ENCODE measurements around the gene TKTL1.
"Not testable (repeated sequence)": the region's sequence is repeated elsewhere in the genome, so short reads cannot be mapped to it uniquely, and the experiment has no call there.

TKTL1 gene, protein sequence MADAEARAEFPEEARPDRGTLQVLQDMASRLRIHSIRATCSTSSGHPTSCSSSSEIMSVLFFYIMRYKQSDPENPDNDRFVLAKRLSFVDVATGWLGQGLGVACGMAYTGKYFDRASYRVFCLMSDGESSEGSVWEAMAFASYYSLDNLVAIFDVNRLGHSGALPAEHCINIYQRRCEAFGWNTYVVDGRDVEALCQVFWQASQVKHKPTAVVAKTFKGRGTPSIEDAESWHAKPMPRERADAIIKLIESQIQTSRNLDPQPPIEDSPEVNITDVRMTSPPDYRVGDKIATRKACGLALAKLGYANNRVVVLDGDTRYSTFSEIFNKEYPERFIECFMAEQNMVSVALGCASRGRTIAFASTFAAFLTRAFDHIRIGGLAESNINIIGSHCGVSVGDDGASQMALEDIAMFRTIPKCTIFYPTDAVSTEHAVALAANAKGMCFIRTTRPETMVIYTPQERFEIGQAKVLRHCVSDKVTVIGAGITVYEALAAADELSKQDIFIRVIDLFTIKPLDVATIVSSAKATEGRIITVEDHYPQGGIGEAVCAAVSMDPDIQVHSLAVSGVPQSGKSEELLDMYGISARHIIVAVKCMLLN

DNA sequence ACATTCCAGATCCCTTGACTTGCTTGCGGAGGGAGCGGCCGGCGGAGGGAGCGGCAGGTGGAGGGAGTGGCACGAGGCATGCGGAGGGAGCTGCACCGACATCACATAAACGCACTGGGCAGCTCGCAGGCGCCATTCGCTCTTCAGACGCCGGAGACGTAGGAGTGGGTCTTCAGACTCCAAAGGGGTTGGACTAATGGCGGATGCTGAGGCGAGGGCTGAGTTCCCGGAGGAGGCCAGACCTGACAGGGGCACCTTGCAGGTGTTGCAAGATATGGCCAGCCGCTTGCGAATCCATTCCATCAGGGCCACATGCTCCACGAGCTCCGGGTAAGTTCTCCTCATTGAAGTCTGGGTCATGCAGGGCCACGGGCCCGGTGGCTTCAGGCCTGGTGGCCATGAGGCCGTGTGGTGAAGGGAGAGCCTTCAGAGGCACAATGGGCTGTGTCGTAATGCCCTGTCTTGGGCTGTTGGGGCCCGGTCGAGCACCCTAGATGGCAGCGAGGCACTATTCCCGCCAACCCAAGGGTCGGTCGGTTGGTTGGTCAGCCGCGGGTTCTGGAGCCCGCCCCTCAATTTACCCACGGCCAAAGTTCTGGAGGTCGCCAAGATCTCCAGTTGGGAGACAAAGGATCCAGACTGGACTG lies at the start of gene TKTL1:
TSS of gene TKTL1 (plus strand) at position 132 of the 647 bp plus-strand sequence. CDS start at position 197, 65 bp downstream.
- DNase-seq (ENCODE audit: low read depth) = no peak

GRCh38 chrX:154247377-154248045 lies 48.1 kb upstream of the TKTL1 start:
- not testable (repeated sequence) for DNase-seq (ENCODE audit: low read depth)

- DNase-seq (ENCODE audit: low read depth) = not testable (repeated sequence)
Observed at GRCh38 chrX:154248076-154248475, 47.5 kb upstream of the TKTL1 start.

DNA sequence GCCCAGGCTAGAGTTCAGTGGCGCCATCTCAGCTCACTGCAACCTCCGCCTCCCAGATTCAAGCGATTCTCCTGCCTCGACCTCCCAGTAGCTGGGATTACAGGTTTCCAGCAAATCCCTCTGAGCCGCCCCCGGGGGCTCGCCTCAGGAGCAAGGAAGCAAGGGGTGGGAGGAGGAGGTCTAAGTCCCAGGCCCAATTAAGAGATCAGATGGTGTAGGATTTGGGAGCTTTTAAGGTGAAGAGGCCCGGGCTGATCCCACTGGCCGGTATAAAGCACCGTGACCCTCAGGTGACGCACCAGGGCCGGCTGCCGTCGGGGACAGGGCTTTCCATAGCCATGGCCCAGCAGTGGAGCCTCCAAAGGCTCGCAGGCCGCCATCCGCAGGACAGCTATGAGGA lies 38.3 kb upstream of the TKTL1 start, which contains the start of gene OPN1MW3:
TSS of gene OPN1MW3 (plus strand) at position 301 of the 400 bp plus-strand sequence. CDS start at position 339, 38 bp downstream.
- not testable (repeated sequence) for DNase-seq (ENCODE audit: low read depth)

DNA sequence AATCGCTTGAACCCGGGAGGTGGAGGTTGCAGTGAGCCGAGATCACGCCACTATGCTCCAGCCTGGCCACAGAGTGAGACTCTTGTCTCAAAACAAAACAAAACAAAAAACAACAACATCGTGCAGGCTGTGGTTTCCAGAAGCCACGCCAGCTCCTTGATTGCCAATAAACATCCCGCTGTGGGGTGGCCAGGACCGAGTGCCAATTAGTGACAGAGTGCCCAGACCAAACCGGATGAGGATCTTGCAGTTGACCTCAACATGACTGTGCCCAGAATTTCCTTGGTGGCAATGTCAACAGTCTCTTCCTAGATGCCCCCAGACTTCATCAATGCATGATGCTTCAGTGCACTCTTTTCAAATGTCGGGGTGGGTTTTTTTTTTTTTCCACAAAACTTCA lies 36.9 kb upstream of the TKTL1 start:
- DNase-seq (ENCODE audit: low read depth) = not testable (repeated sequence)

GRCh38 chrX:154263072-154263471 lies 32.5 kb upstream of the TKTL1 start:
- not testable (repeated sequence) for DNase-seq (ENCODE audit: low read depth)

DNA sequence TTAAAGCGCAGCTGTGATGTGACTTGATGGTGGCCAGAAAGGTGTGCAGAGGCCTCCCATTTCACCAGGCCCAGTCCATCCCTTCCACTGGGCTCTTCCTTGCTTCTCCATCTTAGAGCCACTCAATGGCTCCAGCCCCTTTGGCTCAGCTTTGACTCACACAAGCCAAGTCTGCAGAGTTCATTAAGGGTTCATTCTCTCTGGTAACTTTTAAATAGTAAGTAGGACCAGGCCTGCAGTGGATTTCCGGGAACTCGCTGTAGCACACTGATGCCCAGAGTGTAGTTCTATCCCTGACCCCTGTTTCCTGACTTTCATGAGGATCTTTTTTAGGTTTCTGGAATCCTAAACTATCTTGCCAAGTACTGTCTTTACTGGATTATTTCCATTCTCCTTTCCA lies 26.4 kb upstream of the TKTL1 start:
- DNase-seq (ENCODE audit: low read depth) = not testable (repeated sequence)

DNA sequence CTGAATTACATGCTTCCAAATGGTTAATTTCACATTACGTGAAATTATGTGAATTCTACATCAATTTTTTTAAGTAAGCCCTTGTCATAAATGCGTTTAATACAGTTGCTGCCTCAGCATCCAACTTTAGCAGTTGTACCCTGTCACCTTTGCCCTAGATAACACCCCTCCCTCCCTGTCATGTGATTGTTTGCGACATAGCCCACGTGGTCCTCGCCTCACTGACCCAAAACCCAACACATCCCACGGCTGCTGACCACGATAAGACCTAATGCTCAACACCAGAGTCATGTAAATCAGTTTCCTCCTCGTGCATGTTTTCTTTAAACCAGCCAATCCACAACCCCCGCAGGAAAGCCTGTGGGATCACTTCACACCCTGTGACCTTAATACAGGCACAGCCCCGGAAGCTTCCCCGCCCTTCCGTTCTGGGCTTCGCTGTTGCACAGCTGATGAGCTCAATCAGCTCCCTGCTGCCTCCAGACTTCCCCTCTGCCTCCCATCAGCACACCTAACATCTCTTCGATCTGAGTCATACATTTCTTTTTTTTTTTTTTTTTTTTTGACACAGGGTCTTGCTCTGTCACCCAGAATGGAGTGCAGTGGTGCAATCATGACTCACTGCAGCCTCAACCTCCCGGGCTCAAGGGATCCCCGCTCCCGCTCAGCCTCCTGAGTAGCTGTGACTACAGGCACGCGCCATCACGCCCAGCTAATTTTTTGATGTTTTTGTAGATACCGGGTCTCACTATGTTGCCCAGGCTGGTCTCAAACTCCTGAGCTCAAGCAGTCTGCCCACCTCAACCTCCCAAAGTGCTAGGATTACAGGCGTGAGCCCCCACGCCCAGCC lies 10.9 kb upstream of the TKTL1 start:
- DNase-seq (ENCODE audit: low read depth) = not testable (repeated sequence)

DNA sequence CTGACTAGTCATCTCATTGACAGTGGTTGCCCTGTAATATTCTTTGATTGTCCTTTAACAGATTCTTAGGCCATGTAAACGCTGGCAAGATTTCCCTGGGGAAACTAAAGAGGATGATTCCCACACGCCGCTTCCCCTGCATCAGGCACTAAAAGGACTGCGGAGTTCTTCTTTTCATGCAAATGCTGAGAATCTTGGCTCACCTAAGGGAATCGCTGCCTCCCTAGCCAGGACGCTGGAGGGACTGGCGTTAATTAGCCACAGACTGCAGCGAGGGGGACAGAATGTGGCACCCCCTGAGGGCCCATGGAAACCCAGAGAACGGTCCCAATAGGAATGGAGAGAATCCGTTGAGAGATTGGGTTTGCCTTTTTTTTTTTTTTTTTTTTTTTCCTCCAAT lies 9.2 kb upstream of the TKTL1 start:
- not testable (repeated sequence) for DNase-seq (ENCODE audit: low read depth)

DNA sequence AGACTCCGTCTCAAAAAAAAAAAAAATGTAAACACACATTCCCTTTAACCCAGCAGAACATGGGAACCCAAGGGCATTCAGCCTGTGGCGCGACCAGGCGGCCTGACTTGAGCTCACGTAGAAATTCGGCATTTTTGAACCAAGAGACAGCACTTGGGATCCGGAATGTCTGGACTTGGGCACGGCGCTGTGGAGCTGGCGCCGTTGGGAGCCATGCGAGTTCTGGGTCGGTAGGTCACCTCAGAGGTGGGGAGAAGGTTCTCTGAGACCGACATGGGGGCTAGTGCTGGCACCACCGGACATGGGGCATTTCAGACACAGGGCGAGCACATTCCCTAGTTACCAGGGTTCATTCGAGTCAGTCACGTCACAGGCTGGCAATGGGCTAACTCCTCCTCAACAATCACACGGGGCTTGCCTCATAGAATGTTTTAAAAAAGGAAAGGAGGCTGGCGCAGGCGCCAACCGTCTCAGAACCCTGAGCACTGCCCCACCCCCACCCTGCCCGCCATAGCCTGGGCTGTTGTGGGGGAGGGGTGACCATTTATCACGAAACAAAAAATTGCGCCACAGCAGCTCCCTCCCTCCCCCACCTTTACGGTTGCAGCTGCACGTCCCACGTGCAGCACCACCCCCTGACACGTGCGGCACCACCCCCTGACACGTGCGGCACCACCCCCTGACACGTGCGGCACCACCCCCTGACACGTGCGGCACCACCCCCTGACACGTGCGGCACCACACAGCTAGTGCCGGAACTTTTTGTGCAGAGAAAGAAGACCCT lies 612 bp upstream of the TKTL1 start, which contains the start of gene TEX28:
TSS of gene TEX28 (minus strand) at position 334 of the 784 bp plus-strand sequence. CDS start 3,007 bp downstream, outside the sequence.
- no peak for DNase-seq (ENCODE audit: low read depth)

DNA sequence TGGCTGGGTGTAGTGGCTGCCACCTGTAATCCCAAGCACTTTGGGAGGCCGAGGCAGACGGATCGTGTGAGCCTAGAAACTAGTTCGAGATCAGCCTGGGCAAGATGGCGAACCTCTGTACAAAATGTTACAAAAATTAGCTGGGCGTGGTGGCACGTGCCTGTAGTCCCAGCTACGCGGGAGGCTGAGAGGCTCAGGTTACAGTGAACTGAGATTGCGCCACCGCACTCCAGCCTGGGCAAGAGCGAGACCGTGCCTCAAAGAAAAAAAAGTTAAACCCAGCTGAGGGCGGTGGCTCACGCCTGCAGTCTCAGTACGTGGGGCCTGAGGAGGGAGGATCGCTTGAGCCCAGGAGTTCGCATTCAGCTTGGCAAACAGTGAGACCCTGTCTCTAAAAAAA lies 1.1 kb downstream of the TKTL1 start:
- no peak for DNase-seq (ENCODE audit: low read depth)

DNA sequence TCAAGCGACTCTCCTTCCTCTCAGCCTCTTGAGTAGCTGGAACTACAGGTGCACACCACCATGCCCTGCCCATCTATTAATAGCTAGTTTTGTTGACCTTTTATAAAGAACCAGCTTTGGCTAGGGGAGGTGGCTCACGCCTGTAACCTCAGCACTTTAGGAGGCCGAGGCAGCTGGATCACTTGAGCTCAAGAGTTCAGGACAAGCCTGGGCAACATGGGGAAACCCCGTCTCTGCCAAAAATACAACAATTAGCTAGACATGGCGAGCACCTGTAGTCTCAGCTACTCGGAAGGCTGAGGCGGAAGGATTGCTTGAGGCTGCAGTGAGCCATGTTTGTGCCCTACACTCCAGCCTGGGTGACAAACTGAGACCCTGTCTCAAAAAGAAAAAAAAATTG lies 2.7 kb downstream of the TKTL1 start:
- DNase-seq (ENCODE audit: low read depth) = no peak

GRCh38 chrX:154300816-154301215 lies 5.2 kb downstream of the TKTL1 start:
- no peak for DNase-seq (ENCODE audit: low read depth)

DNA sequence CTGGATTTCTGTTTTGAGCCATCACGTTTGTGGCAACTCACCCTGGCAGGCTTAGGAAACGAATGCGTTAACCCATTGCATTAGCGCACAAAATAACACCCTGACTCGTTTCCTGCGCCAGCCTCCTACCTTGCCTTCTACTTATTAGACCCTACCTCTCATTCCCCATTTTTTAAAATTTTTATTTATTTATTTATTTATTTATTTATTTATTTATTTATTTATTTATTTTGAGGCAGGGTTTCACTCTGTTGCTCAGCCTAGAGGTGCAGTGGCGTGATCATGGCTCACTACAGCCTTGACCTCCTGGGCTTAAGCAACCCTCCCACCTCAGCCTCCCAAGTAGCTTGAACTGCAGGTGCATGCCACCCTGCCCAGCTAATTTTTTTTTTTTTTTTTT lies 7.4 kb downstream of the TKTL1 start:
- DNase-seq (ENCODE audit: low read depth) = not testable (repeated sequence)

GRCh38 chrX:154303476-154303875 lies 7.9 kb downstream of the TKTL1 start:
- no peak for DNase-seq (ENCODE audit: low read depth)

- no peak for DNase-seq (ENCODE audit: low read depth)
Observed at GRCh38 chrX:154304846-154305245, 9.3 kb downstream of the TKTL1 start.

GRCh38 chrX:154305541-154306205 lies 10.1 kb downstream of the TKTL1 start:
- no peak for DNase-seq (ENCODE audit: low read depth)

- no peak for DNase-seq (ENCODE audit: low read depth)
Observed at GRCh38 chrX:154307202-154307601, 11.6 kb downstream of the TKTL1 start.

DNA sequence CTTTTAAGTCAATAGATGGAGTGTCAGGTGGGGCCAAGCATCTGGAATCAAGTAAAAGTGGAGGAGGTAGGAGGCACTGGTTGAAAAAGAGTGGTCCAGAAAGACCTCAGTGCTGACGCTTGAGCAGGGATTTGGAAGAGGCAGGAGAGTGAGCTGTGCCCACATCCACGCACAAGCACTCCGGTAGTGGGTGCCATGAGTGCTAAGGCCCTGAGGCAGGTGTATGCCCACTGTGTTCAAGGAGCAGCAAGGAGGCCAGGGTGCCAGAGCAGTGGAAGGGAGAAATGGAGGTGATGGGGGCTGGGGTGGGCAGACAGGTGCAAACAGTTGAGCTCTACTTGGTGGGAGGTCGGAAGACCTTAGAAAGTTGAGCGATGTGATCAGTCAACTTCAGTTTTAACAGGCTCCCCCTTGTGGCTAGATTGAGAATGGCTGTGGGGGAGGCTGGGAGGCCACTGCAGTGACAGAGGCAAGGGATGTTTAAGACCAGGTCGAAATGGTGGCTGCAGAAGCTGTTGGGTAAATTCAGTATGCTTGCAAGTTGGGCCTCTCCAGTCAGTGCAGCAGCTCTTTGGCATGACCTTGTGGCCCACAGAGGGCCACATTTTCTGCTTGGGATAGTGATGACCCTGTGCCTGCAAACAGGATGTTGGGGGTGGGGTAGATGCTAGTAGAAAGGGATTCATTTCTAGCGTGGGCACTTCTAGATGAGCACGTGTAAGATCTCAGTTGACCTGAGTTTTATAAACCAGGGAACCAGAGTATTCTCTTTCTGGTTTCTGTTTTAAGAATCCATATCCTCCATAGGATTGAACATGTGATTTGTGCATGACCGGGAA lies 12.7 kb downstream of the TKTL1 start:
- DNase-seq (ENCODE audit: low read depth) = peak; percentile 51

Data from stimulated activated CD8-positive, alpha-beta memory T cell treated with anti-CD3 and anti-CD28 coated beads, Interleukin-15, amount 100 ng/mL, for 24 hours (primary cell).